Endothelial cell of umbilical vein (primary cell): ENCODE results near the gene FRMPD1. TPM values are rescaled to one million over a fixed set of nuclear protein-coding genes. Genes with fewer than 3 reads are reported as not detected.

Experiments used
- BruUV-seq: library from RNA; stranded (reverse); fragments of 400-500 nt; replicated peaks from 2 replicates; lab custom pipeline; 2021; lab: Mats Ljungman, UMichigan
- CTCF ChIA-PET: fragments of 300-600, 350-600 bp; sonication (Branson Sonifier 250); formaldehyde crosslinking; loops from one replicate; lab custom pipeline; 2021; ENCODE audit warnings: antibody characterized with exemption, inconsistent platforms; lab: Charles Lee
- POLR2A ChIA-PET: fragments of 300-600, 350-600 bp; sonication (Branson Sonifier 250); formaldehyde crosslinking; loops from one replicate; lab custom pipeline; 2021; ENCODE audit warnings: antibody characterized with exemption, inconsistent platforms; lab: Charles Lee
- DNase-seq: peaks from one replicate; pipeline ENCODE4 v3.0.0-alpha.2; 2011; ENCODE audit warnings: low read depth, low spot score
- FAIRE-seq: peaks from 2 replicates; lab custom pipeline; 2011; peaks lifted over from hg19 to GRCh38; lab: Jason Lieb, UNC
- H2AFZ ChIP-seq: 2 replicates; pipeline ENCODE4 v1.6.0; 2012; ENCODE audit warnings: low read depth, low read length, control low read depth, inconsistent platforms
- H3K27ac ChIP-seq: 2 replicates; pipeline ENCODE4 v1.5.1; 2011; ENCODE audit warnings: low read depth, mild to moderate bottlenecking, control low read depth, low read length, moderate library complexity; ENCODE audit not compliant: insufficient read depth
- H3K27me3 ChIP-seq, 2 experiments: 2 replicates each; pipeline versions ENCODE4 v1.6.0 to v1.6.1; 2011; ENCODE audit warnings: low read length in 2 of 2, mixed read lengths in 1 of 2; ENCODE audit not compliant: control insufficient read depth in 2 of 2, insufficient read depth in 2 of 2
- H3K36me3 ChIP-seq, 2 experiments: 2 replicates in 1 of 2; 3 replicates in 1 of 2; pipeline ENCODE4 v1.5.1; 2011; ENCODE audit warnings: low read length in 2 of 2, mild to moderate bottlenecking in 1 of 2, moderate library complexity in 1 of 2; ENCODE audit not compliant: control insufficient read depth in 2 of 2, insufficient read depth in 2 of 2; ENCODE audit errors: extremely low read depth in 1 of 2
- H3K4me1 ChIP-seq: 3 replicates; pipeline ENCODE4 v1.5.1; 2011; ENCODE audit warnings: mild to moderate bottlenecking, low read length; ENCODE audit not compliant: control insufficient read depth, insufficient read depth; ENCODE audit errors: extremely low read depth
- H3K4me2 ChIP-seq: 2 replicates; pipeline ENCODE4 v1.6.1; 2011; ENCODE audit warnings: low read length, control low read depth, mixed read lengths; ENCODE audit not compliant: insufficient read depth
- H3K4me3 ChIP-seq, 3 experiments: fragments of 200-600 bp in 1 of 3; sonication (generic), shearing (Covaris generic) in 1 of 3; replicated peaks in 1 of 3; 2 replicates each; pipeline ENCODE4 v1.5.1; 2011 to 2016; ENCODE audit warnings: control low read depth in 3 of 3, low read length in 3 of 3, mild to moderate bottlenecking in 2 of 3, inconsistent platforms in 1 of 3, low read depth in 1 of 3, moderate library complexity in 1 of 3; ENCODE audit not compliant: insufficient read depth in 1 of 3
- H3K79me2 ChIP-seq: 2 replicates; pipeline ENCODE4 v1.6.0; 2012; ENCODE audit warnings: low read length, inconsistent platforms; ENCODE audit not compliant: control insufficient read depth, insufficient read depth
- H3K9ac ChIP-seq: replicated peaks from 2 replicates; pipeline ENCODE3; 2011; ENCODE audit warnings: low read length, control low read depth; ENCODE audit not compliant: insufficient read depth; ENCODE audit errors: extremely low read depth
- H3K9me1 ChIP-seq: replicated peaks from 3 replicates; pipeline ENCODE4 v1.6.0; 2011; ENCODE audit warnings: mild to moderate bottlenecking, low read length; ENCODE audit not compliant: control insufficient read depth, insufficient read depth; ENCODE audit errors: extremely low read depth
- H3K9me3 ChIP-seq: replicated peaks from 2 replicates; pipeline ENCODE4 v1.5.1; 2012; ENCODE audit warnings: low read length, inconsistent platforms; ENCODE audit not compliant: control insufficient read depth, insufficient read depth
- H4K20me1 ChIP-seq: replicated peaks from 2 replicates; pipeline ENCODE3; 2011; ENCODE audit warnings: mild to moderate bottlenecking, low read length; ENCODE audit not compliant: control insufficient read depth, insufficient read depth; ENCODE audit errors: extremely low read depth
- CTCF ChIP-seq, 2 donors: IDR thresholded peaks; 1 replicate in 1 of 2; 2 replicates in 1 of 2; pipeline ENCODE4 v1.5.1; 2011; ENCODE audit warnings: low read length in 2 of 2, mild to moderate bottlenecking in 2 of 2, moderate library complexity in 2 of 2, control low read depth in 1 of 2, inconsistent platforms in 1 of 2, low read depth in 1 of 2; ENCODE audit not compliant: insufficient read depth in 1 of 2; ENCODE audit errors: extremely low read depth in 1 of 2
- EZH2 ChIP-seq: IDR thresholded peaks from 2 replicates; pipeline ENCODE4 v1.6.1; 2012; ENCODE audit warnings: borderline replicate concordance, low read depth, mild to moderate bottlenecking, moderate library complexity, low read length, inconsistent platforms; ENCODE audit not compliant: severe bottlenecking
- FOS ChIP-seq: IDR thresholded peaks from 2 replicates; pipeline ENCODE4 v1.6.1; 2011; ENCODE audit warnings: mild to moderate bottlenecking, low read length, moderate library complexity, borderline replicate concordance; ENCODE audit not compliant: insufficient read depth
- GATA2 ChIP-seq: IDR thresholded peaks from 2 replicates; pipeline ENCODE4 v1.7.0; 2011; ENCODE audit warnings: low read depth, mild to moderate bottlenecking, moderate library complexity, mixed read lengths, low read length; ENCODE audit not compliant: insufficient read length, insufficient read depth
- JUN ChIP-seq: IDR thresholded peaks from 2 replicates; pipeline ENCODE4 v1.6.1; 2011; ENCODE audit warnings: borderline replicate concordance, low read depth; ENCODE audit not compliant: insufficient read length, insufficient read depth
- MAX ChIP-seq: IDR thresholded peaks from 2 replicates; pipeline ENCODE4 v1.6.1; 2011; ENCODE audit not compliant: insufficient read depth, insufficient read length
- MYC ChIP-seq: IDR thresholded peaks from one replicate; pipeline ENCODE4 v1.6.1; 2011; ENCODE audit warnings: mild to moderate bottlenecking, low read depth, low read length
- POLR2A ChIP-seq: IDR thresholded peaks from 2 replicates; pipeline ENCODE4 v1.6.1; 2012; ENCODE audit warnings: low read depth, mild to moderate bottlenecking, control low read depth, low read length
- POLR2AphosphoS5 ChIP-seq: IDR thresholded peaks from 2 replicates; pipeline ENCODE4 v1.6.1; 2012; ENCODE audit warnings: low read depth, mild to moderate bottlenecking, control low read depth, low read length, moderate library complexity; ENCODE audit not compliant: insufficient read depth
- dilution Hi-C: fragments of 300-500 bp; cut with MboI; formaldehyde crosslinking; loops from one replicate; pipeline ENCODE4 v1.15.0; 2019; ENCODE audit warnings: low sequenced_read_pairs; ENCODE audit not compliant: extremely low pct_ligation_motif_present
- intact Hi-C: fragments of 100-400 bp; cut with micrococcal nuclease; formaldehyde crosslinking; loops from one replicate; pipeline ENCODE4 v1.10.0; 2022
- polyA plus RNA-seq, 4 experiments: library from polyadenylated mRNA; depleted of rRNA in 3 of 4; stranded (reverse) in 3 of 4; unstranded in 1 of 4; fragments of >200 nt; gene quantifications; 2 replicates each; pipeline versions ENCODE4 v1.2.1 to v1.2.3, GENCODE V29; 2011 to 2012; ENCODE audit warnings: missing spikeins in 1 of 4
- total RNA-seq: library from RNA; stranded (reverse); gene quantifications from 2 replicates; pipeline ENCODE4 v1.2.3, GENCODE V29; 2021

The FRMPD1 gene
- total and polyA plus RNA-seq, 2 donors (not counting 3 experiments of a cell fraction or from before 2014, with no cell fraction given) = not detected

- no peak overlapping the region for H3K4me2 ChIP-seq
- no peak for TF ChIP-seq GATA2
- no peak for TF ChIP-seq EZH2
- no peak for TF ChIP-seq POLR2A
- no peak for TF ChIP-seq CTCF (IDR thresholded peaks at IDR 0.05; ENCODE audit: extremely low read depth in 1 of 2, insufficient read depth in 1 of 2, low read depth in 1 of 2, low read length in 2 of 2)
- TF ChIP-seq FOS = no peak
- no peak for TF ChIP-seq MYC
- no peak for TF ChIP-seq POLR2AphosphoS5
- TF ChIP-seq JUN = no peak
- TF ChIP-seq MAX = no peak
- no TSS peak for BruUV-seq
- no peaks in the 10 kb centered on the region for H4K20me1 ChIP-seq
- no peaks in the 10 kb centered on the region for H3K4me1 ChIP-seq
- ChIA-PET CTCF (no interaction called here), POLR2A (no interaction called here)
- FAIRE-seq = no peak
- no peak for DNase-seq
- no peak overlapping the region for H3K27ac ChIP-seq
- no peaks in the 10 kb centered on the region for H3K9me1 ChIP-seq
- dilution Hi-C loops (no loop called here), intact Hi-C loops (no loop called here)
- no peaks in the 10 kb centered on the region for H3K36me3 ChIP-seq
- H3K4me3 ChIP-seq = no peak overlapping the region
- H3K79me2 ChIP-seq = no peaks in the 10 kb centered on the region
- H3K27me3 ChIP-seq = peaks cover 21 to 33% of the 10 kb centered on the region in 2 experiments
- H3K9ac ChIP-seq = no peak overlapping the region
- H3K9me3 ChIP-seq = no peaks in the 10 kb centered on the region
- H2AFZ ChIP-seq = no peak overlapping the region
Observed at GRCh38 chr9:37608250-37608649, 42.5 kb upstream of the FRMPD1 start.
